ENCODE data around the gene GALNT7.
A peak's percentile ranks its signal among the peaks of the same experiment; 100 is the strongest.

The GALNT7 gene

GRCh38 chr4:173269280-173269679 is 100.7 kb downstream of the GALNT7 start:
- peak in 1 of 2 experiments; percentile 18 for DNase-seq

GRCh38 chr4:173270312-173271027 is 101.9 kb downstream of the GALNT7 start:
- DNase-seq = peak in 1 of 2 experiments; percentile 16

- DNase-seq = no peak
These were observed 103.7 kb downstream of the GALNT7 start for GRCh38 chr4:173272314-173272713.

- DNase-seq = no peak
These were observed 104.4 kb downstream of the GALNT7 start for GRCh38 chr4:173272996-173273395.

GRCh38 chr4:173273941-173274340 is 105.3 kb downstream of the GALNT7 start:
- DNase-seq = peak in 1 of 2 experiments; percentile 28

GRCh38 chr4:173274744-173275143 is 106.1 kb downstream of the GALNT7 start:
- no peak for DNase-seq

- DNase-seq = no peak
These were observed 106.5 kb downstream of the GALNT7 start for GRCh38 chr4:173275150-173275549.

GRCh38 chr4:173277340-173277739 is 108.7 kb downstream of the GALNT7 start:
- no peak for DNase-seq

GRCh38 chr4:173280998-173281397 is 112.4 kb downstream of the GALNT7 start:
- DNase-seq = no peak

GRCh38 chr4:173281406-173282255 is 113.0 kb downstream of the GALNT7 start:
- DNase-seq = no peak

- no peak for DNase-seq
These were observed 113.6 kb downstream of the GALNT7 start for GRCh38 chr4:173282256-173282562.

- DNase-seq = no peak
These were observed 114.0 kb downstream of the GALNT7 start for GRCh38 chr4:173282626-173283025.

GRCh38 chr4:173284463-173284862 is 115.9 kb downstream of the GALNT7 start:
- DNase-seq = no peak

GRCh38 chr4:173287486-173287885 is 118.9 kb downstream of the GALNT7 start:
- DNase-seq = no peak

GRCh38 chr4:173288296-173288695 is 119.7 kb downstream of the GALNT7 start:
- peak; percentile 48 to 61 for DNase-seq

- no peak for DNase-seq
These were observed 120.2 kb downstream of the GALNT7 start for GRCh38 chr4:173288698-173289352.

- no peak for DNase-seq
These were observed 120.7 kb downstream of the GALNT7 start for GRCh38 chr4:173289353-173289727.

- no peak for DNase-seq
These were observed 123.3 kb downstream of the GALNT7 start for GRCh38 chr4:173291899-173292298.

- DNase-seq = no peak
These were observed 125.1 kb downstream of the GALNT7 start for GRCh38 chr4:173293663-173294062.

- no peak for DNase-seq
These were observed 125.8 kb downstream of the GALNT7 start for GRCh38 chr4:173294444-173294843.

- DNase-seq = peak in 1 of 2 experiments; percentile 27
These were observed 133.0 kb downstream of the GALNT7 start for GRCh38 chr4:173301518-173302201.

- no peak for DNase-seq
These were observed 139.2 kb downstream of the GALNT7 start for GRCh38 chr4:173307778-173308177.

GRCh38 chr4:173311368-173311767 is 142.8 kb downstream of the GALNT7 start:
- no peak for DNase-seq
